Choroid plexus epithelial cell (primary cell): Measurements from ENCODE around the gene DHRS7.

ENCODE experiments used
- DNase-seq: peaks from one replicate; pipeline ENCODE4 v3.0.0-alpha.2; 2010; ENCODE audit warnings: low read depth
- H3K4me3 ChIP-seq: 2 replicates; pipeline ENCODE4 v1.5.1; 2011; ENCODE audit warnings: low read depth, mild to moderate bottlenecking, control low read depth, low read length, moderate library complexity
- CTCF ChIP-seq: conservative IDR thresholded peaks from 2 replicates; pipeline ENCODE4 v1.5.1; 2011; ENCODE audit warnings: low read depth, mild to moderate bottlenecking, control low read depth, inconsistent platforms, low read length, moderate library complexity

The DHRS7 gene

GRCh38 chr14:60165547-60165876, 314 bp upstream of the DHRS7 start:
- TF ChIP-seq CTCF = no peak
- no peak for DNase-seq
- H3K4me3 ChIP-seq = peak overlapping the region; percentile 84

- DNase-seq = no peak
- H3K4me3 ChIP-seq = peak overlapping the region; percentile 84
- no peak for TF ChIP-seq CTCF
These were observed 840 bp downstream of the DHRS7 start for GRCh38 chr14:60164404-60164711.

- TF ChIP-seq CTCF = no peak
- no peak overlapping the region for H3K4me3 ChIP-seq
- DNase-seq = no peak
These were observed 1.5 kb downstream of the DHRS7 start for GRCh38 chr14:60163693-60164092.

- DNase-seq = peak; percentile 46
- no peak overlapping the region for H3K4me3 ChIP-seq
- TF ChIP-seq CTCF = no peak
These were observed 3.7 kb downstream of the DHRS7 start for GRCh38 chr14:60161196-60162107.

- no peak overlapping the region for H3K4me3 ChIP-seq
- no peak for DNase-seq
- no peak for TF ChIP-seq CTCF
These were observed 4.8 kb downstream of the DHRS7 start for GRCh38 chr14:60160422-60160821.

DNA sequence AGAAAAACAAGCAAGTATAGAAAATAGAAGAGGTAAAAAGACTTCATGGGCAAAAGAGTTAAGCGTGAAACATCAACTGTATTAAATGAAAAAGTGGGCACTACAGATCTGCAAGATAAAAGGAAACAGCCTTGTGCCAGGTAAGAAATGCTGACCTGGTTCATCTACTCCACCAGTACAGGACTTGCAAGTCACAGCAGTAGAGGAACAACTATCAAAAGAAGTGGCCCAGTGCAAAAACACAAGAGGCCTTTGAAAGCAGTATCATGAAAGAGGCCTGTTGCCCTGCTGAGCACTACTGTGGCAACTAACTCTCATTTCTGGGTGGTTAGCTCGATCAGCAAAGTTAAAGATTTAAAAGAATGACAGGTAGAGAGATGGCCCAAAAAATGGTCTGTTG, 10.5 kb downstream of the DHRS7 start:
- TF ChIP-seq CTCF = no peak
- no peak for DNase-seq
- H3K4me3 ChIP-seq = no peak overlapping the region

DNA sequence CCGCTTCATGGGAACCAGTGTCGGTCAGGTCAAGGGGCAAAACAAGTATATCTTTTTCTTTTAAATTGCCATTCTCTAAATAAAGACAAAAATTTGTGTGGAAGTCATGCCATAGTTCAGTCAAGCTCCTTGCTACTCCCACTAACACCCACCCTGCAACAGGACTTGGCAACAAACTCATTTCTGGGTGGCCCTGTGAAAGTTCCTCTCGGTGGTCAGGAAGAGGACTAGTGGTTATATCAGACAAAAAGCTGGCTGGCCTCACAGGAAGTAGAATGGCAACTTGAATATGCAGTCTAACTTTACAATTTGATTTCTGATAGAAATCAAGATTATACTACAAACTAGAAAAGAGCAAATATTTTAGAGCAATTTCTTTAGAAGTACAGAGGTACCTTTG, 11.2 kb downstream of the DHRS7 start:
- no peak for TF ChIP-seq CTCF
- H3K4me3 ChIP-seq = no peak overlapping the region
- DNase-seq = no peak
